GM12873 (cell line): Measurements from ENCODE around the gene WWOX.

Source experiments
- TF ChIP-seq, protein P1 (sequence below): IDR thresholded peaks from 2 replicates; pipeline ENCODE4 v1.5.1; 2012; ENCODE audit warnings: low read depth, mild to moderate bottlenecking, moderate library complexity, low read length, control low read depth; ENCODE audit not compliant: insufficient read depth; ENCODE audit errors: missing control alignments

Gene WWOX

DNA sequence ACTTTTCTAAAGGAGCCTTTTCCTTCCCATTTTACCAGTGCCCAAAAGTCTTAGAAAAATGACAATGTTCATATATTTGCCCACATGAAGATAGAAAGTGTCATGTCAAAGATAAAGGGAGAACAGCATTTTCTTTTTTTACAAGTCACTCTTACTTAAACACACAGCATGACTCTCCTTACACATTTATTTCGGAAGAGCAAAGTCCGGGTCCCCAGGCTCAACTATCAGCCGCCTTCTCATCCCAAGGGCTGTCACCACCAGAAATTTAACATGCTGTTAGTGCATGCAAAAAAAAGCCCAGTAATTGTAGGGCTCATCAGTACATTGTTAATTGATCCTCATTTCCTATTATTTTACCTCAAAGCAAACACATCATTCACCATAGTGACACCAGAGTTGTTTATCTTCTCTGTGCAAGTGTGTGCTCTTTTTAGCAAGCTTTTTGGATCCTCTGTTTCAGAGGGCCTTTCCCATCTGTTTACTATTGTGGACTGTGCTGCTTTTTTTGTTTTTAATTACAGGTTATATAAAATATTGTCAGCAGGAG is 560.3 kb downstream of the WWOX start:
- TF ChIP-seq, protein P1, sequence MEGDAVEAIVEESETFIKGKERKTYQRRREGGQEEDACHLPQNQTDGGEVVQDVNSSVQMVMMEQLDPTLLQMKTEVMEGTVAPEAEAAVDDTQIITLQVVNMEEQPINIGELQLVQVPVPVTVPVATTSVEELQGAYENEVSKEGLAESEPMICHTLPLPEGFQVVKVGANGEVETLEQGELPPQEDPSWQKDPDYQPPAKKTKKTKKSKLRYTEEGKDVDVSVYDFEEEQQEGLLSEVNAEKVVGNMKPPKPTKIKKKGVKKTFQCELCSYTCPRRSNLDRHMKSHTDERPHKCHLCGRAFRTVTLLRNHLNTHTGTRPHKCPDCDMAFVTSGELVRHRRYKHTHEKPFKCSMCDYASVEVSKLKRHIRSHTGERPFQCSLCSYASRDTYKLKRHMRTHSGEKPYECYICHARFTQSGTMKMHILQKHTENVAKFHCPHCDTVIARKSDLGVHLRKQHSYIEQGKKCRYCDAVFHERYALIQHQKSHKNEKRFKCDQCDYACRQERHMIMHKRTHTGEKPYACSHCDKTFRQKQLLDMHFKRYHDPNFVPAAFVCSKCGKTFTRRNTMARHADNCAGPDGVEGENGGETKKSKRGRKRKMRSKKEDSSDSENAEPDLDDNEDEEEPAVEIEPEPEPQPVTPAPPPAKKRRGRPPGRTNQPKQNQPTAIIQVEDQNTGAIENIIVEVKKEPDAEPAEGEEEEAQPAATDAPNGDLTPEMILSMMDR = no peak

- TF ChIP-seq, protein P1 = no peak
Observed at GRCh38 chr16:78660795-78661194, 561.3 kb downstream of the WWOX start.

- TF ChIP-seq, protein P1 = no peak
Observed at GRCh38 chr16:78663690-78664089, 564.2 kb downstream of the WWOX start.

DNA sequence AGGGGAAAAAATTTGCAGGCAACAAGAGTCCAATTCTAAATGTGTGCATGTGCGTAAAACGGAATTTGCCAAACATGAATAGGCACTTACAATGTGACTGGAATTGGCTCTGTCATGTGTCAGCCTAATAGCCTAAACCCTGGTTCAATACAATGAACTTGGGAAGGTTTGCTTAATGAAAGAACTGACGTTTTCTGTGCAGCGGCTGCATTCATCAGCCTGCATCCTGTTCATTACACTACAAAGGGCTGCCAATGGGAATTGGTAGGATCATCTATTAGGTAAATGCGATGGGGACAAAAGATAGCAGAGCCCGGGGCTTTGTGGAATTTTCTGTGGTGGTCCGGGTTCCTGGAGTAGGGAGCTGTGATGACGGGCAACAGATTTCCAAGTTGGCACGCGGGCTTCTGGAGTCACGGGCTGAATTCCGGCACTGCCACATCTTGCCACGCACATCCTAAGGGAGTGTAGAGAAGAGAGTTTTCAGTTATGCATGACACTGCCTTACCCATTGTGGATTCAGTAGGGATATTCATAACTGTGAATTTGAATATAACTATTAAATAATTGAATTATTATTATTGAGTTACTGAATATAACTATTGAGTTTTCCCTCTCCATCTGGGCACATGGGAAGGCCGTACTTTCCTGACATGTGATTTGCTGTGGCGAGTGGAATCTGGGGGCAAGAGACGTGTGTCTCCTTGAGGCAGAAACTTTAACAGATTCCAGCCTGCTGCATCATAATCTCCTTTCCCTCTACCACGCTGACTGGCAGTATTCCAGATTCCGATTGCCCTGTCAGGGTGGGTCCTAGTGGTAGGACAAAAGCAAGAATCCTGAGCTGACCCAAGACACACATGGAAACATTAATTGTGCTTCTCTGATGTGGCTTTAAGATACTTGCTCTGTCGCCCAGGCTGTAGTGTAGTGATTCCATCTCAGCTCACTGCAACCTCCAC is 565.6 kb downstream of the WWOX start:
- TF ChIP-seq, protein P1 = no peak

DNA sequence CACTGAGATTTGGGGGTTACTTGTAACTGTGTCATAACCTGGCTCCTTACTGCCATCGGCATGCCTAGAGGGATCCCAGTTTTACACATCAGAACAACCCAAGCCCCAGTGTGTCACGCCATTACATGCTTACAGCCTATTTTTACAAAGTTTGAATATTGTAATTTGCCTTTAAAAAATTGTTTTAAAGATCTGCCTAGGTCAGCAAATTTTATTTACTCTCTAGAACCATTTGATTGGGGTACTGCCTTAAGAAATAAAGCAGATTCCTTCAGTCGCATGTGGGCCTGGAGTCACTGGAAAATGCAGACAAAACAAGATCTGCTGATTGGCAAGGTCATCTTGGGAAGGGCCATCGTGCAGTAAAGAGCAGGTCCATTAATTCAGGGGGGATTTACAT is 566.9 kb downstream of the WWOX start:
- TF ChIP-seq, protein P1 = no peak

DNA sequence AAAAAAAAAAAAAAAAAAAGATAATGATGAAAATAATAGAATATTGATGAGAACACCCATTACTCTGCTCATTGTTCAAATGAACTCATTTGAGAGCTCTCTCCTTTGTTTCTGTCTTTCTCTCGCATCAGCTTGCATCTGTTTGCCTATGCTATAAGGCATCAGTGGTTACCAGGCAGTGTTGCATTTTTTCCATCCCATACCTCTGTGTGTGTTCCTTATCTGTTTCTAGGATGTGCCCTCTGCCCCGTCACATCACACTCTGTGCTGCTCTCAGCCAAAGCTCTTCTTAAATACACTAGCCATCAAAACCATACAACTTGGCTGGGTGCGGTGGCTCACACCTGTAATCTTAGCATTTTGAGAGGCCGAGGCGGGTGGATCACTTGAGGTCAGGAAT is 568.2 kb downstream of the WWOX start:
- TF ChIP-seq, protein P1 = no peak

DNA sequence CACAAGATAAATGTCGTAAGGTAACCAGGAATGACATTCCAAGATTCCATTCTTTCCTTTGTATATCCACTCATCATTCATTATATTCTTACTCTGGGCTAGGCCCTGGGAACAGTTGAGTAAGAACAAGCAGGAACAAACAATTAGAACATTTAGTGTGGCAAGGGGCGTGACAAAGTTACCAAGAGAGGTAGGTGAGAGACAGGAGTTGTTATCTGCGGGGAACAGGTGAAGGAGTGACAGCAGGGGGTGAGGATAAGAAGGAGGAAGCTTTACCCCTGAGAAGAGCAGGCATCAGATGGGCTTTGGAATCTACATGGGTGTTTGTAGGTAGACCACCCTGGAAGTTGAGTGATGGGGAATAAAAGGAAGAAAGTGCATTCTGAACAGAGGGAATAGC is 568.9 kb downstream of the WWOX start:
- TF ChIP-seq, protein P1 = no peak
